Thoracic aorta (tissue), 2 donors: ENCODE data around the gene TGFBR2. TPM values are rescaled to one million over a fixed set of nuclear protein-coding genes. Genes with fewer than 3 reads are reported as not detected.

ENCODE experiments used
- ATAC-seq: fragments of 150-250 bp; one replicate; pipeline ENCODE4 v1.8.0; 2017; ENCODE audit warnings: low read depth; ENCODE audit not compliant: insufficient number of reproducible peaks, low FRiP score
- DNase-seq: peaks from one replicate; pipeline ENCODE4 v3.0.0-alpha.2; 2020; ENCODE audit warnings: low spot score
- H3K27ac ChIP-seq, 2 donors: fragments of 200-600 bp; sonication (generic); 1 replicate in 1 of 2; 2 replicates in 1 of 2; pipeline ENCODE4 v1.5.1; 2016; ENCODE audit warnings: mild to moderate bottlenecking in 2 of 2, moderate library complexity in 2 of 2
- H3K27me3 ChIP-seq: fragments of 200-600 bp; sonication (generic); replicated peaks from 2 replicates; pipeline ENCODE4 v1.6.0; 2016; ENCODE audit warnings: mild to moderate bottlenecking; ENCODE audit not compliant: insufficient read depth
- H3K36me3 ChIP-seq: fragments of 200-600 bp; sonication (generic); one replicate; pipeline ENCODE4 v1.5.1; 2016
- H3K4me1 ChIP-seq, 2 donors: fragments of 200-600 bp; sonication (generic); 1 replicate in 1 of 2; 2 replicates in 1 of 2; pipeline versions ENCODE4 v1.5.1 to v1.6.0; 2016; ENCODE audit warnings: low read depth in 2 of 2, mild to moderate bottlenecking in 1 of 2; ENCODE audit not compliant: control insufficient read depth in 1 of 2
- H3K4me3 ChIP-seq: fragments of 200-600 bp; sonication (generic); 2 replicates; pipeline ENCODE4 v1.5.1; 2016; ENCODE audit warnings: mild to moderate bottlenecking
- H3K9me3 ChIP-seq: fragments of 200-600 bp; sonication (generic); 2 replicates; pipeline ENCODE4 v1.5.1; 2016
- total RNA-seq, 2 donors: library from RNA; depleted of rRNA; stranded (reverse); fragments of >200 nt; gene quantifications; one replicate each; pipeline versions ENCODE4 v1.1.0 to v1.2.3, GENCODE V29; 2016
- TF ChIP-seq, protein P1 (sequence below): fragments of 200-600 bp; sonication (generic); IDR thresholded peaks from one replicate; pipeline ENCODE4 v1.5.1; 2019; ENCODE audit warnings: antibody characterized with exemption

The TGFBR2 gene
- total RNA-seq, 2 donors from 2014 or later, result 250 to 355 TPM

DNA sequence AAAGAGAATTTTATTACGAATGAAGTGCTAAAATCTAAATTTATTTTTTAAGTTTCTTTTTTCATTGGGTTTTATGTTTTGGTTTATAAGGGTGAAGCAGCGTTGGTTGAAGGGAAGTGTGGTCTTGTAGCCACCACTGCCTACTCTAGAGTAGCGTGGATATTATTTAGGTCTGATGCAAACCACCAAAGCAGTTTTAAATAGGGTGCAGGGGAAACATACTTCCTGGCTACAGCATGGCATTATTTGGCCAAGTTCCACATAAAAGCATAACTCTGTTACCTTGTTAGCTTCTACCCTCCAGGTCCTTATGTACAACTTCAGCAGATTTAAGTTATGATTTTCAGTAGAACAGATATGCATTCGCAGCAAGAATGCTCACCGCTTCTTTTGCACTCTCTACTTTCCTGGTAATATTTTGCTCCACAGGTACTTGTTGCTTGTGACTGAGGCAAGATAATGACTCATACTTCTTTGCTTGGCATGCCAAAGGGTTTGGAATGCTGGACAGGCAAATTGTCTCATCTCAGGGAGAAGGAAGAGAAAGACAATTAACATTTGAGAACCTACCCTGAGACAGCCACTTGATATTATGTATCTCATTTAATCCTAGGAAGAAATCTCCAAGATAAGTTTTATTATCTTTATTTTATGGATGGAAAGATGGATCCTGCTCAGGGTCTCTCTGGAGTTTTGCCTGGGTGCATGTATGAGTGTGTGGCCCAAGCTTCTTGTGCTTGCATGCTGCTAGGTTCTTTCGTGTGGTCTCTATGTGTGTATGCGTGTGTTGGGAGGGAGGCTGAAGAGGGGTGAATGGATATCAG is 5.4 kb downstream of the TGFBR2 start:
- no peak for DNase-seq
- H3K4me3 ChIP-seq, result peak overlapping the region; percentile 48

DNA sequence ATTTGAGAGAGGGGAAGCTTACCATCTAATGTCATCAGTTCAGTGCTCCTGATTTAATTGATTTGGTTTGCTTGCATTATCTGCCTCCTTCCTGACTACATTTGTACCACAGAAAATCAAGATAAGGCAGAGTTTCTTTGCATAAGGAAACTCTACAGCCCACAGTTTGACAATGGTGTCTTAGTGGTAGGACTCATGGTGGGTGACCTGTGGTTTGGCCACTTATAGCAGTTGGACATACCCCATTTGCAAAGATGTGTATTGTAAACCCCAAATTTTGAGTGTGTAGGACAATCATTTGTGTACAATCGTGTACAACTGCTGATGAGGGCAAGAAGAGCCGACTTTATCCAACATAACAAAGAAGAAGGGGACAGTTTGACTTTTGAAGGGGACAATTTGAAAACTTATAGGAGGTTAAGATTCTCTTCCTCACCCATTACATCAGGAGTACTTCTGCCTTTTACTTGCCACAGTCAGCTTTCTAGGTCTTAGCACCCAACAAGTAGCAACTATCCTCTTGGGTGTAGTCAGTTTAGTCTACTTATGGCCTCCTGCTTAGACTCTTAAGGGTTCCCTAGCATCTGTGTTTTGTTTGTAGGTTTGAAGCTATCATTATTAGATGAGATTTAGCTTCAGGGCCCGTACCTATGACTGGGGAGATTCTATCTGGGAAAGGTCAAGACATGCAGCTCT is 6.2 kb downstream of the TGFBR2 start:
- Histone ChIP-seq H3K4me1 (peaks cover 66 to 77% of the 10 kb centered on the region in 2 donors), H3K27me3 (no peaks in the 10 kb centered on the region), H3K36me3 (no peaks in the 10 kb centered on the region), H3K9me3 (no peaks in the 10 kb centered on the region), H3K4me3 (peak overlapping the region; percentile 48), H3K27ac (peak overlapping the region; percentile 11 to 37)
- DNase-seq, result no peak
- TF ChIP-seq, protein P1, sequence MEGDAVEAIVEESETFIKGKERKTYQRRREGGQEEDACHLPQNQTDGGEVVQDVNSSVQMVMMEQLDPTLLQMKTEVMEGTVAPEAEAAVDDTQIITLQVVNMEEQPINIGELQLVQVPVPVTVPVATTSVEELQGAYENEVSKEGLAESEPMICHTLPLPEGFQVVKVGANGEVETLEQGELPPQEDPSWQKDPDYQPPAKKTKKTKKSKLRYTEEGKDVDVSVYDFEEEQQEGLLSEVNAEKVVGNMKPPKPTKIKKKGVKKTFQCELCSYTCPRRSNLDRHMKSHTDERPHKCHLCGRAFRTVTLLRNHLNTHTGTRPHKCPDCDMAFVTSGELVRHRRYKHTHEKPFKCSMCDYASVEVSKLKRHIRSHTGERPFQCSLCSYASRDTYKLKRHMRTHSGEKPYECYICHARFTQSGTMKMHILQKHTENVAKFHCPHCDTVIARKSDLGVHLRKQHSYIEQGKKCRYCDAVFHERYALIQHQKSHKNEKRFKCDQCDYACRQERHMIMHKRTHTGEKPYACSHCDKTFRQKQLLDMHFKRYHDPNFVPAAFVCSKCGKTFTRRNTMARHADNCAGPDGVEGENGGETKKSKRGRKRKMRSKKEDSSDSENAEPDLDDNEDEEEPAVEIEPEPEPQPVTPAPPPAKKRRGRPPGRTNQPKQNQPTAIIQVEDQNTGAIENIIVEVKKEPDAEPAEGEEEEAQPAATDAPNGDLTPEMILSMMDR, result no peak
- ATAC-seq, result no peak

More for the DNA sequence above, 5.4 kb downstream of the TGFBR2 start:
- Histone ChIP-seq H3K27me3 (no peaks in the 10 kb centered on the region), H3K27ac (peak overlapping the region; percentile 11 to 37), H3K4me1 (peaks cover 58 to 69% of the 10 kb centered on the region in 2 donors), H3K9me3 (no peaks in the 10 kb centered on the region), H3K36me3 (no peaks in the 10 kb centered on the region)
- TF ChIP-seq, protein P1, result no peak
- no peak for ATAC-seq

DNA sequence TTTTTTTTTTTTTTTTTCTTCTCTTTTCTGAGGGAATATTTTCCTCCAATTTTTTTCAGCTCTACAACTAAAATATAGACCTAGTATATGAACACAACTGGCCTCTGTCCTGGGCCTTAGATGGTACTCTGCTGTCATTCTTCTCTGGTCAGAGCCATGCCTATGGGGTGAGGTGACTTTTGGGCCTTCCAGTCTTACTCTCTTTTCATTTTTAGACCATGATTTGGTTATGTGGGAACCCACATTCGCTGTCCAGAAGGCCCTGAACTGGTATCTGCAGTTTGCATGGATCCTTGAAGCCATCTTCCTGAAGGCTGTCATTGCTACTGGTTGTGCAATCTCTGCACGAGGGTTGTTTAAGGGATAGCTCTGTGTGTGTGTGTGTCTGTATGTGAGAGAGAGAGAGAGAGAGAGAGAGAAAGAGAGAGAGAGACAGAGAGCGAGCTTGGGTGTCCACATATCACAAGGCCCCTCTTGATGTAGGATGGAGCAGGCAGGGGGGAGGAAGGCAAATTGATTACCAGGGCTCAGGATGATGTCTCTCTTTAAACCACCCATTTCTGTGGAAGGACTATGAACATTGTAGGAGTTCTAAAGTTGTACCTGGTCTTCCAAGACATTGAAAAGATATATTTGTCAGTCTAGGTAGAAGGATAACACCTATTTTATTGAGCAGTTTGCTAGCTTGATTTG is 6.9 kb downstream of the TGFBR2 start:
- TF ChIP-seq, protein P1, result no peak
- ATAC-seq, result no peak
- H3K36me3 ChIP-seq, result no peaks in the 10 kb centered on the region
- DNase-seq, result no peak
- no peaks in the 10 kb centered on the region for H3K9me3 ChIP-seq
- peaks cover 69 to 83% of the 10 kb centered on the region in 2 donors for H3K4me1 ChIP-seq
- H3K27me3 ChIP-seq, result no peaks in the 10 kb centered on the region
- peak overlapping the region in 1 of 2 donors; percentile 37 for H3K27ac ChIP-seq
- H3K4me3 ChIP-seq, result peak overlapping the region; percentile 3

DNA sequence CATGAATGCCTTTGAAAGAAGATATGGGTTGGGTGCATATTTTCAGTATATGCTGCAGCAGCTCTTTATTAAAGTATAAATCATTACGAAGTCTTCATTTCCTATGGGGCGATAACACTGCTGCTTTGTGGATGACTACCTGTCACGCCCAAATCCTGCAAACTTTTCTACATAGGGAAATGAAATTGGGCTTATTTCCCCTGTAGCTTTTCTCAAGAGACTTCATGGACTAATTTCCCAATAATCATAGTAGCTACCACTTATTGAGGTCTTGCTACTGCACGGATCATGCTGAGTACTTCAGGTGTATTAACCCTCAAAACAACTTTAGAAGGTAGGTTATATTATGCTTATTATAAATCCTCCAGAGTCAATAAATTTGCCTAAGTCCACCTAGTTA is 8.0 kb downstream of the TGFBR2 start:
- TF ChIP-seq, protein P1, result no peak
- no peak for ATAC-seq
- Histone ChIP-seq H3K27ac (peak overlapping the region in 1 of 2 donors; percentile 16), H3K36me3 (no peaks in the 10 kb centered on the region), H3K27me3 (no peaks in the 10 kb centered on the region), H3K9me3 (no peaks in the 10 kb centered on the region), H3K4me3 (no peak overlapping the region), H3K4me1 (peaks cover 77 to 88% of the 10 kb centered on the region in 2 donors)
- no peak for DNase-seq

DNA sequence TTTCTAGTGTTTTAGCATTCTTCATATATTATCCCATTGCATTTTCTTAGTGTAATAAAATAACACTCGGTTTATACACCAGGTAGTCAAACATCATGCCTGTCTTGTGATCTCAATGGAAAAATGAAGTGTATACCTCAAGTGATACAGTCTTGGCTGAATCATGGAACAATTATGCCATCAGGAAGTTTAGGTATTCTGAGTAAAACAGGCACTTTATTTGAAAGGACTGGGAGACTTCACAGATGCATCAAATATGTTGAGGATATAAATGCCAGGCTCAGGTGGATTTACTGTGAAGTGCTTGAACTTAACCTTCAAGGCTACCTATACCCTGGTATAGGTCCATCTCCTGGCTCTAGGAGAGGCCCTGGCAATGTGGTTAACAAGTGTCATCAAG is 8.5 kb downstream of the TGFBR2 start:
- no peak overlapping the region for H3K4me3 ChIP-seq
- no peaks in the 10 kb centered on the region for H3K9me3 ChIP-seq
- no peaks in the 10 kb centered on the region for H3K27me3 ChIP-seq
- no peak for DNase-seq
- H3K27ac ChIP-seq, result peak overlapping the region in 1 of 2 donors; percentile 16
- no peaks in the 10 kb centered on the region for H3K36me3 ChIP-seq
- peaks cover 79 to 86% of the 10 kb centered on the region in 2 donors for H3K4me1 ChIP-seq
- no peak for ATAC-seq
- TF ChIP-seq, protein P1, result no peak
